Measurements from ENCODE around the gene OCEL1.

Gene OCEL1

GRCh38 chr19:17240062-17240752 is 14.2 kb downstream of the OCEL1 start:
- no peak for DNase-seq (ENCODE audit: low read depth in 2 of 2)

- no peak for DNase-seq (ENCODE audit: low read depth in 2 of 2)
Measured at GRCh38 chr19:17240826-17241399, 14.9 kb downstream of the OCEL1 start.

GRCh38 chr19:17242431-17243208 is 16.6 kb downstream of the OCEL1 start:
- no peak for DNase-seq (ENCODE audit: low read depth in 2 of 2)

GRCh38 chr19:17243211-17243829 is 17.3 kb downstream of the OCEL1 start:
- DNase-seq (ENCODE audit: low read depth in 2 of 2): no peak

GRCh38 chr19:17243830-17244617 is 18.0 kb downstream of the OCEL1 start:
- DNase-seq (ENCODE audit: low read depth in 2 of 2): no peak

GRCh38 chr19:17244618-17245534 is 18.9 kb downstream of the OCEL1 start:
- DNase-seq (ENCODE audit: low read depth in 2 of 2): no peak

GRCh38 chr19:17245535-17245984 is 19.5 kb downstream of the OCEL1 start, which contains the start of gene NR2F6:
TSS of gene NR2F6 (minus strand) at chr19:17245919. CDS start at chr19:17245220, 699 bp downstream.
- no peak for DNase-seq (ENCODE audit: low read depth in 2 of 2)

- DNase-seq (ENCODE audit: low read depth in 2 of 2): no peak
Measured at GRCh38 chr19:17246681-17247425, 20.8 kb downstream of the OCEL1 start.

GRCh38 chr19:17248011-17248776 is 22.2 kb downstream of the OCEL1 start:
- DNase-seq (ENCODE audit: low read depth in 2 of 2): no peak

- DNase-seq (ENCODE audit: low read depth in 2 of 2): no peak
Measured at GRCh38 chr19:17249887-17250548, 24.0 kb downstream of the OCEL1 start.

GRCh38 chr19:17254636-17255035 is 28.6 kb downstream of the OCEL1 start:
- DNase-seq (ENCODE audit: low read depth in 2 of 2): no peak

GRCh38 chr19:17255150-17255621 is 29.2 kb downstream of the OCEL1 start:
- DNase-seq (ENCODE audit: low read depth in 2 of 2): no peak

GRCh38 chr19:17256130-17256529 is 30.1 kb downstream of the OCEL1 start:
- no peak for DNase-seq (ENCODE audit: low read depth in 2 of 2)

- DNase-seq (ENCODE audit: low read depth in 2 of 2): no peak
Measured at GRCh38 chr19:17259118-17259780, 33.2 kb downstream of the OCEL1 start.

GRCh38 chr19:17259934-17260333 is 33.9 kb downstream of the OCEL1 start:
- no peak for DNase-seq (ENCODE audit: low read depth in 2 of 2)

GRCh38 chr19:17260842-17261325 is 34.9 kb downstream of the OCEL1 start:
- DNase-seq (ENCODE audit: low read depth in 2 of 2): peak; percentile 78 to 79

- DNase-seq (ENCODE audit: low read depth in 2 of 2): no peak
Measured at GRCh38 chr19:17262557-17262956, 36.5 kb downstream of the OCEL1 start.

Measured in stimulated activated CD8-positive, alpha-beta memory T cell treated with anti-CD3 and anti-CD28 coated beads, Interleukin-15, amount 100 ng/mL, for 48 hours (primary cell).